ENCODE data around the gene SMIM33.
"Not testable (repeated sequence)": the region's sequence is repeated elsewhere in the genome, so short reads cannot be mapped to it uniquely, and the experiment has no call there.

The SMIM33 gene

GRCh38 chr5:139435676-139436075, 35.1 kb upstream of the SMIM33 start:
- no peak for TF ChIP-seq CTCF (IDR thresholded peaks at IDR 0.05; ENCODE audit: borderline replicate concordance, control extremely low read depth, extremely low read depth, insufficient read depth, missing control alignments)
- no peak for DNase-seq (ENCODE audit: low spot score)
- in situ Hi-C loops (cut with MboI; ENCODE audit: low sequenced_read_pairs, unreplicated experiment) = no loop called here

GRCh38 chr5:139438707-139439012, 32.1 kb upstream of the SMIM33 start:
- TF ChIP-seq CTCF (IDR thresholded peaks at IDR 0.05; ENCODE audit: borderline replicate concordance, control extremely low read depth, extremely low read depth, insufficient read depth, missing control alignments) = no peak
- in situ Hi-C loops (cut with MboI; ENCODE audit: low sequenced_read_pairs, unreplicated experiment) = no loop called here
- DNase-seq (ENCODE audit: low spot score) = no peak

GRCh38 chr5:139439013-139439903, 31.5 kb upstream of the SMIM33 start, which contains the start of gene DNAJC18:
Gene DNAJC18, minus strand, starts transcription at chr5:139439525. Its CDS starts 80 bp downstream, at chr5:139439445.
- in situ Hi-C loops (cut with MboI; ENCODE audit: low sequenced_read_pairs, unreplicated experiment) = no loop called here
- DNase-seq (ENCODE audit: low spot score) = peak; percentile 94
- TF ChIP-seq CTCF (IDR thresholded peaks at IDR 0.05; ENCODE audit: borderline replicate concordance, control extremely low read depth, extremely low read depth, insufficient read depth, missing control alignments) = no peak

DNA sequence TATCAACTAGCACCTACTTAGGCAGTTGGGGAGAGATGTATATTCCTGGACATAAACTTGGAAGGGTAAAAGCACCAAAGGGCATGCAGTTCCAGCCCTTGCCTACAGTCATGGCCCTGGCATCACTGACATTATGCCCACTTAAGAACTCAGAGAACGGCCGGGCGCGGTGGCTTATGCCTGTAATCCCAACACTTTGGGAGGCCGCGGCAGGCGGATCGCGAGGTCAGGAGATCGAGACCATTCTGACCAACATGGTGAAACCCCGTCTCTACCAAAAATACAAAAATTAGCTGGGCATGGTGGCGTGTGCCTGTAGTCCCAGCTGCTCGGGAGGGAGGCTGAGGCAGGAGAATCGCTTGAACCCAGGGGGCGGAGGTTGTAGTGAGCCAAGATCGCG, 30.4 kb upstream of the SMIM33 start:
- in situ Hi-C loops (cut with MboI; ENCODE audit: low sequenced_read_pairs, unreplicated experiment); DNase-seq (ENCODE audit: low spot score): not testable (repeated sequence)

DNA sequence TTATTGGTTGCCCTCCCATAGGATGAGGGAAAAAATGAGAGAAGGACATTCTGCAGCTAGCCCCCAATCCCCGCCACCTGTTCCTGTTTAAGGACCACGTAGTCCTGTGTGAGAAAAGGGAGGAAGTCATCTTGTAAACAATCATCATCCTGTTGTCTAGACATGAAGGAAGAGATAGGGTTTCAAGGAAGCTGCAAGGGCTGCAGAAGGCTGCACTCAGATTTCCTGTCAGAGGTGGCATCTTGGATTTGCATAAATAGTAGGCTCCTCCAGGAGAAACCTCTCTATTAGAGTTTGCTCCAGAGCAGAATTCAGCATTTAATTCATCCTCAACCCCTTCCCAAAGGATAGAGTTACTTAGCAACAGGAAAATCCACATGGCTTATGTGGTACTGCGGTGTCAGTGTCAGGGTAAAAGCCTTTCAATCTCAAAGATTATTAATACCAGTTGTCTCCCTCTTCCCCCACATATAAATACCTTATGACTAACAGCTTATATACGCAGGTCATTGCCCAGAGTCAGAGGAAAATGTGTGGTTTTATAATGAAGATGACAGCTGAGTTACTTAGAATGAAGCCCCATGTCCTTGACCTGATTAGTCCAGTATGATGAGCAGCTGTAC, 26.9 kb upstream of the SMIM33 start:
- in situ Hi-C loops (cut with MboI; ENCODE audit: low sequenced_read_pairs, unreplicated experiment) = no loop called here
- no peak for DNase-seq (ENCODE audit: low spot score)
- no peak for TF ChIP-seq CTCF (IDR thresholded peaks at IDR 0.05; ENCODE audit: borderline replicate concordance, control extremely low read depth, extremely low read depth, insufficient read depth, missing control alignments)

DNA sequence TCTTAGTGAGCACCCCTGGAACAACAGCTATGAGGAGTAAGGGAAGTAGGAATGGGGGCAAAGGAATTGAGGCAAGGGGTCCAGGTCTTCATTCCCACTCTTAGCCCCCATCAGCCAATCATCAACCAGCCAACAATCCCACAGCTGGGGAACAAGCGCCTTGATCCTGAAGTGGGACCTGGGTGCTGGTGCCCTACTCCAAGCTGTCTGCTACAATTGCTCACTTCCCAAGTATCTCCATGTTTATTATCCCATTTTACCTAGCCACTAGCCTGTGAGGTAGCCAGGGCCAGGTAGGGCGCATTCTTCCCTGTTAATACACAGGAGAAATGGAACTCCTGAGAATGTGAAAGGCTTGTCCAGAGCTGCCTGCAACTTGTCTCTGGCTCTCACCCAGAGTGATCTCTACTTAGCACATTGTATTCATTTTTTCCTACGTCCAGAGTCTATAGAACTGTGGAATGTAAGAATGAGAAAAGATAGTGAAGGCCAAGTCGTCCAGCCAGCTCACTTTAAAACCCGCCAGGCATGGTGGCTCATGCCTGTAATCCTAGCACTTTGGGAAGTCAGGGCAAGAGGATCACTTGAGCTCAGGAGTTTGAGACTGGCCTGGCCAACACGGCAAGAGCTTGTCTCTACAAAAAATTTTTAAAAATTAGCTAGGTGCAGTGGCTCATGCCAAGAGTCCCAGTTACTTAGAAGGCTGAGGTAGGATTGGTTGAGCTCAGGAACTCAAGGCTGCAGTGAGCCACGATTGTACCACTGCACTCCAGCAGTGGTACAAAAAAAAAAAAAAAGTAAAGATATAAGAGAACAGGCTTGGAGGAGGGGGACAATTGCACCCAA, 25.3 kb upstream of the SMIM33 start:
- in situ Hi-C loops (cut with MboI; ENCODE audit: low sequenced_read_pairs, unreplicated experiment) = no loop called here
- no peak for DNase-seq (ENCODE audit: low spot score)
- no peak for TF ChIP-seq CTCF (IDR thresholded peaks at IDR 0.05; ENCODE audit: borderline replicate concordance, control extremely low read depth, extremely low read depth, insufficient read depth, missing control alignments)

Measured in GM13976 (cell line).